Neuron (in vitro differentiated cells): Measurements from ENCODE around the gene VARS2.

Experiments
- H2AFZ ChIP-seq: one replicate; pipeline ENCODE4 v1.6.1; 2013; ENCODE audit warnings: low read depth, mild to moderate bottlenecking, inconsistent platforms, low read length, moderate library complexity
- H3K27me3 ChIP-seq: one replicate; pipeline ENCODE4 v1.6.1; 2013; ENCODE audit warnings: low read length; ENCODE audit not compliant: insufficient read depth
- H3K36me3 ChIP-seq: one replicate; pipeline ENCODE4 v1.6.1; 2013; ENCODE audit warnings: low read length; ENCODE audit not compliant: insufficient read depth
- H3K4me1 ChIP-seq: one replicate; pipeline ENCODE4 v1.6.1; 2013; ENCODE audit warnings: low read length; ENCODE audit not compliant: insufficient read depth
- H3K4me3 ChIP-seq: 2 replicates; pipeline ENCODE4 v1.5.1; 2013; ENCODE audit warnings: mild to moderate bottlenecking, low read length, moderate library complexity
- H3K9me3 ChIP-seq: one replicate; pipeline ENCODE4 v1.6.1; 2013; ENCODE audit warnings: low read length

The VARS2 gene

GRCh38 chr6:30888816-30889495 is 25.1 kb upstream of the VARS2 start:
- no peak overlapping the region for H3K4me3 ChIP-seq
- H3K27me3 ChIP-seq = no peaks in the 10 kb centered on the region
- no peak overlapping the region for H2AFZ ChIP-seq
- H3K9me3 ChIP-seq = no peaks in the 10 kb centered on the region
- peaks cover 67% of the 10 kb centered on the region for H3K36me3 ChIP-seq
- peaks cover 29% of the 10 kb centered on the region for H3K4me1 ChIP-seq

- Histone ChIP-seq H3K36me3 (peaks cover 72% of the 10 kb centered on the region), H3K4me3 (no peak overlapping the region), H3K4me1 (peaks cover 29% of the 10 kb centered on the region)
Observed at GRCh38 chr6:30889496-30889885, 24.5 kb upstream of the VARS2 start.

GRCh38 chr6:30889921-30890645 is 24.0 kb upstream of the VARS2 start:
- peaks cover 78% of the 10 kb centered on the region for H3K36me3 ChIP-seq
- no peak overlapping the region for H3K4me3 ChIP-seq
- H2AFZ ChIP-seq = no peak overlapping the region
- H3K9me3 ChIP-seq = no peaks in the 10 kb centered on the region
- peaks cover 24% of the 10 kb centered on the region for H3K4me1 ChIP-seq
- no peaks in the 10 kb centered on the region for H3K27me3 ChIP-seq

More at GRCh38 chr6:30889496-30889885, 24.5 kb upstream of the VARS2 start:
- Histone ChIP-seq H3K27me3 (no peaks in the 10 kb centered on the region), H3K9me3 (no peaks in the 10 kb centered on the region), H2AFZ (no peak overlapping the region)

- peaks cover 17% of the 10 kb centered on the region for H3K4me1 ChIP-seq
- H3K27me3 ChIP-seq = no peaks in the 10 kb centered on the region
- no peak overlapping the region for H3K4me3 ChIP-seq
- peaks cover 80% of the 10 kb centered on the region for H3K36me3 ChIP-seq
- H3K9me3 ChIP-seq = no peaks in the 10 kb centered on the region
- H2AFZ ChIP-seq = no peak overlapping the region
Observed at GRCh38 chr6:30890646-30891449, 23.2 kb upstream of the VARS2 start.

GRCh38 chr6:30891450-30891723 is 22.7 kb upstream of the VARS2 start:
- peaks cover 85% of the 10 kb centered on the region for H3K36me3 ChIP-seq
- no peak overlapping the region for H2AFZ ChIP-seq
- H3K4me3 ChIP-seq = no peak overlapping the region
- peaks cover 12% of the 10 kb centered on the region for H3K4me1 ChIP-seq
- no peaks in the 10 kb centered on the region for H3K27me3 ChIP-seq
- H3K9me3 ChIP-seq = no peaks in the 10 kb centered on the region

- Histone ChIP-seq H3K36me3 (peaks cover 91% of the 10 kb centered on the region), H3K4me3 (no peak overlapping the region), H2AFZ (no peak overlapping the region), H3K27me3 (no peaks in the 10 kb centered on the region), H3K9me3 (no peaks in the 10 kb centered on the region), H3K4me1 (peaks cover 6% of the 10 kb centered on the region)
Observed at GRCh38 chr6:30891816-30892538, 22.1 kb upstream of the VARS2 start.

GRCh38 chr6:30893001-30893591 is 20.9 kb upstream of the VARS2 start:
- Histone ChIP-seq H3K4me3 (no peak overlapping the region), H3K27me3 (no peaks in the 10 kb centered on the region), H3K9me3 (no peaks in the 10 kb centered on the region), H2AFZ (no peak overlapping the region), H3K36me3 (peaks cover 98% of the 10 kb centered on the region), H3K4me1 (no peaks in the 10 kb centered on the region)

- no peak overlapping the region for H2AFZ ChIP-seq
- peaks cover 98% of the 10 kb centered on the region for H3K36me3 ChIP-seq
- no peaks in the 10 kb centered on the region for H3K27me3 ChIP-seq
- H3K9me3 ChIP-seq = no peaks in the 10 kb centered on the region
- no peak overlapping the region for H3K4me3 ChIP-seq
- H3K4me1 ChIP-seq = no peaks in the 10 kb centered on the region
Observed at GRCh38 chr6:30893666-30894065, 20.4 kb upstream of the VARS2 start.

- Histone ChIP-seq H3K36me3 (peaks cover 98% of the 10 kb centered on the region), H3K9me3 (no peaks in the 10 kb centered on the region), H2AFZ (no peak overlapping the region), H3K27me3 (no peaks in the 10 kb centered on the region), H3K4me3 (no peak overlapping the region), H3K4me1 (no peaks in the 10 kb centered on the region)
Observed at GRCh38 chr6:30894381-30894780, 19.7 kb upstream of the VARS2 start.

- Histone ChIP-seq H2AFZ (no peak overlapping the region), H3K4me3 (no peak overlapping the region), H3K9me3 (no peaks in the 10 kb centered on the region), H3K27me3 (no peaks in the 10 kb centered on the region), H3K36me3 (peaks cover 98% of the 10 kb centered on the region), H3K4me1 (no peaks in the 10 kb centered on the region)
Observed at GRCh38 chr6:30894935-30895334, 19.1 kb upstream of the VARS2 start.

GRCh38 chr6:30895343-30895742 is 18.7 kb upstream of the VARS2 start:
- H3K4me3 ChIP-seq = no peak overlapping the region
- no peaks in the 10 kb centered on the region for H3K9me3 ChIP-seq
- peaks cover 98% of the 10 kb centered on the region for H3K36me3 ChIP-seq

GRCh38 chr6:30896541-30896940 is 17.5 kb upstream of the VARS2 start:
- Histone ChIP-seq H3K4me1 (no peaks in the 10 kb centered on the region), H3K9me3 (no peaks in the 10 kb centered on the region), H2AFZ (no peak overlapping the region), H3K36me3 (peaks cover 86% of the 10 kb centered on the region), H3K27me3 (no peaks in the 10 kb centered on the region), H3K4me3 (no peak overlapping the region)

More at GRCh38 chr6:30895343-30895742, 18.7 kb upstream of the VARS2 start:
- Histone ChIP-seq H3K27me3 (no peaks in the 10 kb centered on the region), H2AFZ (no peak overlapping the region), H3K4me1 (no peaks in the 10 kb centered on the region)
